ENCODE data around the gene DNAJB14. TPM values are rescaled to one million over a fixed set of nuclear protein-coding genes. Genes with fewer than 3 reads are reported as not detected.

Gene DNAJB14
- total and polyA plus RNA-seq, 2 experiments from 2014 or later, result 24.9 to 27.3 TPM

GRCh38 chr4:99986792-99987191, 40.4 kb upstream of the DNAJB14 start:
- H3K4me3 Mint-ChIP-seq, result no peak overlapping the region
- H3K4me1 Mint-ChIP-seq, result no peaks in the 10 kb centered on the region
- H3K4me3 ChIP-seq, result no peak overlapping the region
- H3K27ac ChIP-seq (ENCODE audit: low read depth), result no peak overlapping the region
- no peaks in the 10 kb centered on the region for H3K4me1 ChIP-seq (ENCODE audit: insufficient read depth)
- no peaks in the 10 kb centered on the region for H3K9me3 Mint-ChIP-seq
- TF ChIP-seq ZNF331 (CRISPR knock-in tag; IDR thresholded peaks at IDR 0.05; ENCODE audit: low read depth) (no peak), POLR2AphosphoS5 (IDR thresholded peaks at IDR 0.05; ENCODE audit: low read depth) (no peak), REST (IDR thresholded peaks at IDR 0.05; ENCODE audit: unreplicated experiment) (no peak), ETS1 (IDR thresholded peaks at IDR 0.05) (no peak), EZH2phosphoT487 (IDR thresholded peaks at IDR 0.05; ENCODE audit: unreplicated experiment) (no peak)
- H3K27ac Mint-ChIP-seq, result no peak overlapping the region
- H2AFZ ChIP-seq, result no peak overlapping the region
- no peaks in the 10 kb centered on the region for H3K36me3 Mint-ChIP-seq (ENCODE audit: low read depth)
- H3K27me3 ChIP-seq (ENCODE audit: insufficient read depth), result no peaks in the 10 kb centered on the region
- DNase-seq (ENCODE audit: low spot score) (no peak), ATAC-seq (no peak)
- H3K9me2 ChIP-seq (ENCODE audit: insufficient read depth), result no peaks in the 10 kb centered on the region
- no peaks in the 10 kb centered on the region for H4K20me1 ChIP-seq (replicated peaks; ENCODE audit: insufficient read depth)
- H3F3A ChIP-seq (replicated peaks; ENCODE audit: low read depth), result no peaks in the 10 kb centered on the region
- H3K27me3 Mint-ChIP-seq (ENCODE audit: insufficient read depth, low read depth, poor library complexity), result no peaks in the 10 kb centered on the region
- no peaks in the 10 kb centered on the region for H3K36me3 ChIP-seq (ENCODE audit: insufficient read depth)
- H3K4me2 ChIP-seq, result no peak overlapping the region
- no peaks in the 10 kb centered on the region for H3K79me2 ChIP-seq (replicated peaks; ENCODE audit: insufficient read depth)

- Mint-ChIP-seq H3K4me1 (no peaks in the 10 kb centered on the region), H3K27ac (no peak overlapping the region)
- TF ChIP-seq ZNF331 (CRISPR knock-in tag; IDR thresholded peaks at IDR 0.05; ENCODE audit: low read depth), result no peak
- TF ChIP-seq REST (IDR thresholded peaks at IDR 0.05; ENCODE audit: unreplicated experiment), result no peak
- TF ChIP-seq JUNB (IDR thresholded peaks at IDR 0.05; ENCODE audit: unreplicated experiment), result no peak
These were observed 37.0 kb upstream of the DNAJB14 start for GRCh38 chr4:99983289-99983943.

More at GRCh38 chr4:99983289-99983943, 37.0 kb upstream of the DNAJB14 start:
- ATAC-seq, result no peak
- Mint-ChIP-seq H3K36me3 (ENCODE audit: low read depth) (no peaks in the 10 kb centered on the region), H3K4me3 (no peak overlapping the region), H3K9me3 (no peaks in the 10 kb centered on the region), H3K27me3 (ENCODE audit: insufficient read depth, low read depth, poor library complexity) (no peaks in the 10 kb centered on the region)
- H3K27me3 ChIP-seq (ENCODE audit: insufficient read depth), result no peaks in the 10 kb centered on the region
- no peaks in the 10 kb centered on the region for H3F3A ChIP-seq (replicated peaks; ENCODE audit: low read depth)
- H3K4me2 ChIP-seq, result no peak overlapping the region
- no peak for DNase-seq (ENCODE audit: low spot score)
- no peaks in the 10 kb centered on the region for H3K79me2 ChIP-seq (replicated peaks; ENCODE audit: insufficient read depth)
- no peak overlapping the region for H3K27ac ChIP-seq (ENCODE audit: low read depth)
- H4K20me1 ChIP-seq (replicated peaks; ENCODE audit: insufficient read depth), result no peaks in the 10 kb centered on the region
- H3K4me1 ChIP-seq (ENCODE audit: insufficient read depth), result no peaks in the 10 kb centered on the region
- H3K9me2 ChIP-seq (ENCODE audit: insufficient read depth), result no peaks in the 10 kb centered on the region
- H2AFZ ChIP-seq, result no peak overlapping the region
- no peaks in the 10 kb centered on the region for H3K36me3 ChIP-seq (ENCODE audit: insufficient read depth)
- no peak overlapping the region for H3K4me3 ChIP-seq
